ENCODE measurements around the gene TMEM183A.

DNA sequence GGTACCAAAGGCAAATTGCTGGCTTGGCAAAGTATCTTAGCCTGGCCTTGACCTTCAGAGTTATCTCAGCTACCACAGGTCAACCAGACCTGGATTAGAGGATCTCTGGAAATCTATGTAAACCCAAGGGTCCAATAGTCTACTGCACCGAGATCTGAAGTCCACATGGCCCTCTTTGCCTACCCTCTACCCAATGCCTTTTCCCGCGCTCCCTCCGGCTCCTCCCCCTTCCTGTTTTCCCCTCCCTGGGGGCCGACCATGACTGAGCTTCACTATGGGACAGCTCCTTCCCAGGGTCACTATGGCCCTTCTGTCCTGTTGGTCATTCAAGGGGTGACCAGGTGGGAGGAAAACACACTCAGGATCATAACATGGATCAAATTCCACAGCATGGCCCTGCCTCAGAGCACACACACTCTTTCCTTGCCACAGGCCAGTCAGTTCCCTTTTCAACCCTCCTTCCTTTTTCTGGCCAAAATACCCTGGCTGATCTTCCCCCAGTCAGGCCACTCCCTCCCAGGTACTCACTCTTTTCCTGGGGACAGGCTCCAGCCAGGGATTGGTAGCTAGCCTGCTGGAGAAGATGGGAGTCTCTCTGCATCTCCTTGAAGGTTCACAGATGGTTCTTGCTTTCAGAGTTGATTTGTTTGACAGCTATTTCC, 19.1 kb upstream of the TMEM183A start:
- TF ChIP-seq, protein P1, sequence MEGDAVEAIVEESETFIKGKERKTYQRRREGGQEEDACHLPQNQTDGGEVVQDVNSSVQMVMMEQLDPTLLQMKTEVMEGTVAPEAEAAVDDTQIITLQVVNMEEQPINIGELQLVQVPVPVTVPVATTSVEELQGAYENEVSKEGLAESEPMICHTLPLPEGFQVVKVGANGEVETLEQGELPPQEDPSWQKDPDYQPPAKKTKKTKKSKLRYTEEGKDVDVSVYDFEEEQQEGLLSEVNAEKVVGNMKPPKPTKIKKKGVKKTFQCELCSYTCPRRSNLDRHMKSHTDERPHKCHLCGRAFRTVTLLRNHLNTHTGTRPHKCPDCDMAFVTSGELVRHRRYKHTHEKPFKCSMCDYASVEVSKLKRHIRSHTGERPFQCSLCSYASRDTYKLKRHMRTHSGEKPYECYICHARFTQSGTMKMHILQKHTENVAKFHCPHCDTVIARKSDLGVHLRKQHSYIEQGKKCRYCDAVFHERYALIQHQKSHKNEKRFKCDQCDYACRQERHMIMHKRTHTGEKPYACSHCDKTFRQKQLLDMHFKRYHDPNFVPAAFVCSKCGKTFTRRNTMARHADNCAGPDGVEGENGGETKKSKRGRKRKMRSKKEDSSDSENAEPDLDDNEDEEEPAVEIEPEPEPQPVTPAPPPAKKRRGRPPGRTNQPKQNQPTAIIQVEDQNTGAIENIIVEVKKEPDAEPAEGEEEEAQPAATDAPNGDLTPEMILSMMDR (conservative IDR thresholded peaks at IDR 0.05; ENCODE audit: low read depth, low read length), result no peak
- TF ChIP-seq EZH2 (IDR thresholded peaks at IDR 0.05; ENCODE audit: low read length, unreplicated experiment) (no peak), EZH2phosphoT487 (IDR thresholded peaks at IDR 0.05; ENCODE audit: borderline replicate concordance, low read length) (no peak)

Measured in PC-3 (cell line).